CD8-positive, alpha-beta memory T cell (primary cell): ENCODE data around the gene ZNF620. TPM values are rescaled to one million over a fixed set of nuclear protein-coding genes. Genes with fewer than 3 reads are reported as not detected.
A peak's percentile ranks its signal among the peaks of the same experiment; 100 is the strongest.

Experiments
- CTCF ChIA-PET: fragments of 350-600 bp; sonication (Branson Sonifier 250); formaldehyde crosslinking; loops from one replicate; lab custom pipeline; 2021; ENCODE audit warnings: antibody characterized with exemption; lab: Charles Lee
- POLR2A ChIA-PET: fragments of 350-600 bp; sonication (Branson Sonifier 250); formaldehyde crosslinking; loops from one replicate; lab custom pipeline; 2021; ENCODE audit warnings: antibody characterized with exemption; lab: Charles Lee
- DNase-seq, 5 donors: peaks; one replicate each; pipeline versions ENCODE4 v3.0.0 to v3.0.0-alpha.2; 2020 to 2022; ENCODE audit warnings: mixed read lengths in 1 of 5
- H3K27ac ChIP-seq: one replicate; pipeline ENCODE4 v1.7.0; 2013; ENCODE audit warnings: low read depth, mild to moderate bottlenecking, low read length, moderate library complexity
- H3K27me3 ChIP-seq: 2 replicates; pipeline ENCODE4 v1.7.0; 2013; ENCODE audit warnings: low read length, mild to moderate bottlenecking; ENCODE audit not compliant: insufficient read depth, poor library complexity, severe bottlenecking
- H3K36me3 ChIP-seq: 2 replicates; pipeline ENCODE4 v1.7.0; 2013; ENCODE audit warnings: mild to moderate bottlenecking, low read length, moderate library complexity; ENCODE audit not compliant: insufficient read depth
- H3K4me1 ChIP-seq: 2 replicates; pipeline ENCODE4 v1.7.0; 2013; ENCODE audit warnings: mild to moderate bottlenecking, low read length, moderate library complexity; ENCODE audit not compliant: insufficient read depth
- H3K4me3 ChIP-seq: 2 replicates; pipeline ENCODE4 v1.7.0; 2013; ENCODE audit warnings: mild to moderate bottlenecking, low read length
- H3K9me3 ChIP-seq: 2 replicates; pipeline ENCODE4 v1.7.0; 2013; ENCODE audit warnings: mild to moderate bottlenecking, low read length
- H3K27ac Mint-ChIP-seq, 8 donors: one replicate each; pipeline ENCODE4 v1.8.0; 2020 to 2021; ENCODE audit warnings: mixed read lengths in 8 of 8, mild to moderate bottlenecking in 6 of 8, inconsistent platforms in 3 of 8, moderate library complexity in 3 of 8
- H3K27me3 Mint-ChIP-seq, 2 donors: one replicate each; pipeline ENCODE4 v1.8.0; 2020 to 2021; ENCODE audit warnings: mixed read lengths in 2 of 2, mild to moderate bottlenecking in 1 of 2, moderate library complexity in 1 of 2
- H3K36me3 Mint-ChIP-seq, 3 donors: one replicate each; pipeline ENCODE4 v1.8.0; 2020 to 2021; ENCODE audit warnings: mixed read lengths in 3 of 3, inconsistent platforms in 1 of 3, mild to moderate bottlenecking in 1 of 3
- H3K4me1 Mint-ChIP-seq, 3 donors: one replicate each; pipeline ENCODE4 v1.8.0; 2020 to 2021; ENCODE audit warnings: mixed read lengths in 3 of 3, inconsistent platforms in 1 of 3, mild to moderate bottlenecking in 1 of 3
- H3K4me3 Mint-ChIP-seq, 7 donors: one replicate each; pipeline ENCODE4 v1.8.0; 2020 to 2021; ENCODE audit warnings: mixed read lengths in 7 of 7, mild to moderate bottlenecking in 6 of 7, moderate library complexity in 4 of 7, inconsistent platforms in 2 of 7
- H3K9me3 Mint-ChIP-seq, 5 donors: one replicate each; pipeline ENCODE4 v1.8.0; 2020 to 2022; ENCODE audit warnings: mixed read lengths in 5 of 5, mild to moderate bottlenecking in 3 of 5, moderate library complexity in 2 of 5, inconsistent platforms in 1 of 5
- polyA plus RNA-seq: library from polyadenylated mRNA; unstranded; fragments of 300-500 nt; fragmentation: Illumina TruSeq; gene quantifications from one replicate; pipeline ENCODE4 v1.2.3, GENCODE V29; 2021
- total RNA-seq, 2 experiments: library from RNA; stranded (reverse); gene quantifications; one replicate each; pipeline ENCODE4 v1.2.3, GENCODE V29; 2021

ZNF620 gene
- total and polyA plus RNA-seq, 3 experiments from 2014 or later, result 2.9 to 7.6 (median 7.1) TPM

DNA sequence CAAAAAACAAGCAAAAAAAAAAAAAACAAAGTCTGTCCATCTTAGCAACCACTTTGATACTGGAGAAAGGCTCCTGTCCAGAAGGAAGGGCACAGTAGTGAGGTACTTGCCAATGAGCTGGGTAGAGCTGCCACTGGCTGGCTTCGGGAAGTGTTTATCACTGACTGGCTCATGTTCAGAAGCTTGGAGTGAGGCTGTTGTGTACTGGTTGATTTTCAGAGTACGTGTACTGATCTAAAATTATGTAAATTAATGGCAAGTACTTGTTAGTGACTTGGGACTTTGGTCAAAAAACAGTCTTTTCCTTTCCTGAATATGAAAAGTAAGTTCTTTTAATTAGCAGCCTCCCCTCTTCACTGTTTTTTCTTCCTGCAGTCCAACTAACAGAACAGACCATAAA, 17.9 kb downstream of the ZNF620 start:
- peak overlapping the region; percentile 89 to 97 (median 95) for H3K4me3 Mint-ChIP-seq
- peak overlapping the region; percentile 76 to 99 (median 94) for H3K27ac Mint-ChIP-seq
- Histone ChIP-seq H3K4me1 (peaks cover 15% of the 10 kb centered on the region), H3K4me3 (no peak overlapping the region), H3K27ac (no peak overlapping the region), H3K9me3 (no peaks in the 10 kb centered on the region), H3K36me3 (no peaks in the 10 kb centered on the region), H3K27me3 (no peaks in the 10 kb centered on the region)
- H3K36me3 Mint-ChIP-seq, result peaks cover 7 to 30% (median 14%) of the 10 kb centered on the region in 3 donors
- POLR2A ChIA-PET, result interaction anchor here (0.6 to 2.8 kb wide), 5 partner anchors 18 to 71 kb away, joined by 3 to 15 read pairs (median 6); partner anchors contain the start of genes RPL14 and ZNF620
- H3K9me3 Mint-ChIP-seq, result no peaks in the 10 kb centered on the region
- no peak for DNase-seq
- CTCF ChIA-PET, result interaction anchor here (1.0 to 1.5 kb wide), 5 partner anchors 18 to 215 kb away, joined by 3 to 8 read pairs (median 4); partner anchors contain the start of genes EIF1B, RPL14 and ZNF620
- no peaks in the 10 kb centered on the region for H3K27me3 Mint-ChIP-seq
- peaks cover 23 to 38% (median 35%) of the 10 kb centered on the region in 3 donors for H3K4me1 Mint-ChIP-seq

DNA sequence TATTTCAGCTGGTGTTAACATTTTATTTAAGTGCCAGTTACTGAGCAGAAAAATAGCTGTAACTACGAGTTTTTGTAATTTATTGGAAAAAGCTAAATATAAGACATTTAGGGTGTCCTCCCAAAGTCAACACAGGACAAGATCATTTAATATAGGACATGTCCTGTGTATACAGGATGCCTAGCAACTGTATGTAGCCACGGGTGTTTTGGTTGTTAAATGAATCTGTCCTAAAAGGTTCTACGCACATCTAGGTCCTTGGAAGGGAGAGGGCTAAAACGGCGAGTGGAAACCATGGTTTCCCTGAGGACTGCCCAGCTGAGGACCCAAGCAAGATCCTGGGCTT, 18.4 kb downstream of the ZNF620 start:
- Mint-ChIP-seq H3K9me3 (no peaks in the 10 kb centered on the region), H3K4me1 (peaks cover 24 to 40% (median 35%) of the 10 kb centered on the region in 3 donors), H3K36me3 (peaks cover 10 to 33% (median 14%) of the 10 kb centered on the region in 3 donors), H3K4me3 (peak overlapping the region; percentile 89 to 97 (median 95)), H3K27me3 (no peaks in the 10 kb centered on the region), H3K27ac (peak overlapping the region; percentile 76 to 99 (median 94))
- Histone ChIP-seq H3K27ac (peak overlapping the region; percentile 86), H3K36me3 (no peaks in the 10 kb centered on the region), H3K4me3 (peak overlapping the region; percentile 79), H3K4me1 (peaks cover 15% of the 10 kb centered on the region), H3K27me3 (no peaks in the 10 kb centered on the region), H3K9me3 (no peaks in the 10 kb centered on the region)
- DNase-seq, result no peak
- CTCF ChIA-PET, result interaction anchor here (1.0 to 1.5 kb wide), 6 partner anchors 19 to 215 kb away, joined by 3 to 8 read pairs (median 4); partner anchors contain the start of genes EIF1B, RPL14 and ZNF620
- POLR2A ChIA-PET, result interaction anchor here (0.6 to 2.8 kb wide), 5 partner anchors 18 to 71 kb away, joined by 3 to 15 read pairs (median 6); partner anchors contain the start of genes RPL14 and ZNF620

DNA sequence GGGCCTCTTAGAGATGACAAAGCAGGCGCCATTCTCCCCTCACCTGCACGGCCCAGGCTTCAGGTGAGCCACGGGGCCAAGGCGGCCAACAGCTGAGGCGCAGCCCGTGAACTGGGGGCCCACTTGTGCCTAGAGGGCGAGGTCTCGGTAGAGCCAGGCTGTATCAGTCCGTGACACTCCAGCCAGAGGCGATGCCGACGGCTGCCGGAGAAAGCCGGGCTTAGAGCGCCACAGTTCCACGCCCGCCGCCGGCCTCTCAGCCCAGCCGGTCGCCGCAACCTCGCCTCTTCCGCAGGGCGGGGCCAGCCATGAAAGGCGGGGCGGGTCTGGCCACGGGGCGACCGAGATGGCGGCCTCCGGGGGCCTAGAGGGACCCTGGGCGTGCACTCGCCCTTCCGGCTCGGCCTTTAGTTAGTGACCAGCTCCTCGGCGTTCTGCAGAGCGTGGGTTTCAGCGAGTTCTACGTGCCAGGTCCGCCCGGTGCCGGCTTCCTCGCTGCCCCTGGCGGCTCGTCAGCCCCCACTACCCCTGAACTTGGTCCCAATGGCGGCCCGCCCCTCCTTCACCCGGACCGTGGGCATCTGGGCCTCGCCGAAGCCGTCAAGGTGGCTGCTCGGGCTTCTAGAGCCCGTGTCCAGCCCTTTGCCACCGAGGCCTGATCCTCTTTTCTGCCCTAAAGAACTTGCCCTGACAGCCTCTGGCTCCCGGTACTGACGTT, 18.9 kb downstream of the ZNF620 start, which contains the start of gene ZNF621:
ZNF621 (plus strand) TSS at position 393 of the 718 bp plus-strand sequence. CDS start 881 bp downstream, outside the sequence.
- no peaks in the 10 kb centered on the region for H3K9me3 Mint-ChIP-seq
- peak within 1 kb of the TSS; percentile 79 for H3K4me3 ChIP-seq
- H3K4me1 ChIP-seq, result peaks cover 15% of the 10 kb centered on the region
- peaks cover 1% of the 10 kb centered on the region for H3K36me3 ChIP-seq
- H3K27me3 ChIP-seq, result no peaks in the 10 kb centered on the region
- peak within 1 kb of the TSS; percentile 89 to 97 (median 95) for H3K4me3 Mint-ChIP-seq
- DNase-seq, result peak; percentile 71 to 87 (median 77)
- H3K27ac ChIP-seq, result peak within 1 kb of the TSS; percentile 86
- H3K36me3 Mint-ChIP-seq, result peaks cover 13 to 38% (median 14%) of the 10 kb centered on the region in 3 donors
- H3K27ac Mint-ChIP-seq, result peak within 1 kb of the TSS; percentile 76 to 99 (median 98)
- ChIA-PET POLR2A (interaction anchor here (1.1 to 2.8 kb wide), 4 partner anchors 19 to 72 kb away, joined by 3 to 15 read pairs (median 10); partner anchors contain the start of genes RPL14 and ZNF620), CTCF (interaction anchor here (1.0 to 1.5 kb wide), 6 partner anchors 19 to 216 kb away, joined by 3 to 8 read pairs (median 4); partner anchors contain the start of genes EIF1B, RPL14 and ZNF620)
- no peaks in the 10 kb centered on the region for H3K9me3 ChIP-seq
- peaks cover 24 to 40% (median 35%) of the 10 kb centered on the region in 3 donors for H3K4me1 Mint-ChIP-seq
- H3K27me3 Mint-ChIP-seq, result no peaks in the 10 kb centered on the region

DNA sequence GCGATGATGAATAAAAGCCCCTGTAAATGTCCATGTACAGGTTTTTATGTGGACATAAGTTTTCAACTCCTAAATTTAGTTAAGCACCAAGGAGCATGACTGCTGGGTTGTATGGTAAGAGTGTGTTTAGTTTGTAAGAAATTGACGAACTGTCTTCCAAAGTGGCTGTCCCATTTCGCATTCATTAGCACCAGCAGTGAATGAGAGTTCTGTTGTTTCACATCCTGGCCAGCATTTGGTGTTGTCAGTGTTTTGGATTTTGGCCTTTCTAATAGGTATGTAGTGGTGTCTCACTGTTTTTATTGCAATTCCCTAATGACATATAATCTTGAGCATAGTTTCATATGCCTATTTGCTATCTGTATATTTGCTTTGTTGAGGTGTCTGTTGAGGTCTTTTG, 22.6 kb downstream of the ZNF620 start:
- H3K4me1 ChIP-seq, result peaks cover 15% of the 10 kb centered on the region
- ChIA-PET POLR2A (no interaction called here), CTCF (interaction anchor here (0.9 kb wide), 1 partner anchor 9 kb away, joined by 3 read pairs; no protein-coding TSS in a partner anchor)
- DNase-seq, result no peak
- H3K27ac ChIP-seq, result no peak overlapping the region
- no peaks in the 10 kb centered on the region for H3K27me3 ChIP-seq
- H3K27me3 Mint-ChIP-seq, result peaks cover 0 to 1% of the 10 kb centered on the region in 2 donors
- no peaks in the 10 kb centered on the region for H3K9me3 ChIP-seq
- peaks cover 28% of the 10 kb centered on the region for H3K36me3 ChIP-seq
- no peak overlapping the region for H3K4me3 ChIP-seq
- peak overlapping the region in 1 of 7 donors; percentile 34 for H3K4me3 Mint-ChIP-seq
- H3K27ac Mint-ChIP-seq, result peak overlapping the region in 2 of 8 donors; percentile 6 to 15
- H3K36me3 Mint-ChIP-seq, result peaks cover 37 to 74% (median 50%) of the 10 kb centered on the region in 3 donors
- peaks cover 24 to 40% (median 35%) of the 10 kb centered on the region in 3 donors for H3K4me1 Mint-ChIP-seq
- H3K9me3 Mint-ChIP-seq, result peaks cover 0 to 11% (median 9%) of the 10 kb centered on the region in 5 donors

DNA sequence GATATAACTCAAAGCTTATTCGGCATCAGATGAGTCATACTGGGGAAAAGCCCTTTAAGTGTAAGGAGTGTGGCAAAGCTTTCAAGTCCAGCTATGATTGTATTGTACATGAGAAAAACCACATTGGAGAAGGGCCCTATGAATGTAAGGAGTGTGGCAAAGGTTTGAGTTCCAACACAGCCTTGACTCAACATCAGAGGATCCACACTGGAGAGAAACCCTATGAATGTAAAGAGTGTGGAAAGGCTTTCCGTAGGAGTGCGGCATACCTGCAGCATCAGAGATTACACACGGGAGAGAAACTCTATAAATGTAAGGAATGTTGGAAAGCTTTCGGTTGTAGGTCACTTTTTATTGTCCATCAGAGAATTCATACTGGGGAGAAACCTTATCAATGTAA, 26.4 kb downstream of the ZNF620 start:
- H3K4me1 Mint-ChIP-seq, result peaks cover 5 to 16% (median 6%) of the 10 kb centered on the region in 3 donors

DNA sequence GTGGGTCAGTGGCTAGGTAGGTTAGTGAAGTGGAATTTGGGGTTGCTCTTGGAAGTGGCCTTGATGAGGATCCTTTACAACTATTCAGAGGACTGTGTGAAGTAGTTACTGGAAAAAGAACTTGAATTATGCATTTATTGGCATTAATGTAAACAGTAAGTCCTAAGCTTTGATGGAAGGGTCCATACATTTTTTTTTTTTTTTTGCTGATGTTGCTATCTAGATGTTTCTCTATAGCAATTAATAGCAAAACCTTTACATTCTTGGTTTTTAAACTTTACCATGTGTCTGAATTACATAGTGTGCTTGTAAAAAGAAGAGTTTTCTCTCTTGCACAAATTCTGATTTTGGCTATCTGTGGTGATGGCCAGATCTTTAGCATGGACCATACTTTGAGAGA, 28.4 kb downstream of the ZNF620 start:
- H3K9me3 ChIP-seq, result no peaks in the 10 kb centered on the region
- Mint-ChIP-seq H3K4me3 (no peak overlapping the region), H3K27me3 (peaks cover 0 to 1% of the 10 kb centered on the region in 2 donors), H3K9me3 (peaks cover 2 to 35% (median 20%) of the 10 kb centered on the region in 5 donors), H3K27ac (no peak overlapping the region), H3K36me3 (peaks cover 47 to 90% (median 88%) of the 10 kb centered on the region in 3 donors), H3K4me1 (no peaks in the 10 kb centered on the region)
- no peaks in the 10 kb centered on the region for H3K4me1 ChIP-seq
- no peak for DNase-seq
- H3K27me3 ChIP-seq, result no peaks in the 10 kb centered on the region
- no peak overlapping the region for H3K4me3 ChIP-seq
- ChIA-PET CTCF (no interaction called here), POLR2A (no interaction called here)
- H3K36me3 ChIP-seq, result peaks cover 33% of the 10 kb centered on the region
- no peak overlapping the region for H3K27ac ChIP-seq

More for the DNA sequence above, 26.4 kb downstream of the ZNF620 start:
- no peak overlapping the region for H3K4me3 ChIP-seq
- H3K27me3 ChIP-seq, result no peaks in the 10 kb centered on the region
- H3K27ac ChIP-seq, result no peak overlapping the region
- H3K4me1 ChIP-seq, result no peaks in the 10 kb centered on the region
- POLR2A ChIA-PET, result no interaction called here
- H3K36me3 ChIP-seq, result peaks cover 33% of the 10 kb centered on the region
- no peak for DNase-seq
- Mint-ChIP-seq H3K27me3 (peaks cover 0 to 1% of the 10 kb centered on the region in 2 donors), H3K27ac (no peak overlapping the region), H3K4me3 (no peak overlapping the region), H3K36me3 (peaks cover 42 to 91% (median 80%) of the 10 kb centered on the region in 3 donors), H3K9me3 (peaks cover 0 to 18% (median 9%) of the 10 kb centered on the region in 5 donors)
- CTCF ChIA-PET, result no interaction called here
- no peaks in the 10 kb centered on the region for H3K9me3 ChIP-seq

DNA sequence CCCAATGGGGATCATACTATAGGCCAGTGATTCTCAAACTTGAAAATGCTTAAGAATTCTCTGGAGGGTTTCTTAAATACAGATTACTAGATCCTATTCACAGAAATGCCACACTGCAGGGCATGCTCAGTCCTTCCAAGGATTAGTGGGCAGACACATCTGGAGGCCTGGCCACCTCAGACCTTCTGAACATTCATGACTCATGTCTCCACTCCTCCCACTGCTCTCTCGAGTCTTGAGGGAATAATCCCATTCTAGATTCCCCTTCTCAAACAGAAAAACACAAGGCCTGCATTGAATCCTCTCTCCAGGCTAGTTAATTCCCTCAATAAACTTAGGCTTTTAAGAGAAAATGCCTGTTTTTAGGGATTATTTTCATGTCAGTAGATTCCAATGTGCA, 41.0 kb downstream of the ZNF620 start:
- H3K36me3 Mint-ChIP-seq, result peaks cover 0 to 8% (median 0%) of the 10 kb centered on the region in 3 donors
- Histone ChIP-seq H3K4me3 (no peak overlapping the region), H3K27me3 (no peaks in the 10 kb centered on the region), H3K27ac (no peak overlapping the region), H3K9me3 (no peaks in the 10 kb centered on the region), H3K36me3 (no peaks in the 10 kb centered on the region), H3K4me1 (no peaks in the 10 kb centered on the region)
- peaks cover 0 to 4% (median 0%) of the 10 kb centered on the region in 5 donors for H3K9me3 Mint-ChIP-seq
- no peak overlapping the region for H3K27ac Mint-ChIP-seq
- ChIA-PET POLR2A (no interaction called here), CTCF (no interaction called here)
- no peak overlapping the region for H3K4me3 Mint-ChIP-seq
- no peaks in the 10 kb centered on the region for H3K4me1 Mint-ChIP-seq
- peaks cover 4 to 7% of the 10 kb centered on the region in 2 donors for H3K27me3 Mint-ChIP-seq
- DNase-seq, result no peak
